Stimulated activated CD8-positive, alpha-beta memory T cell treated with anti-CD3 and anti-CD28 coated beads, Interleukin-2, amount 100 ng/mL, for 48 hours (primary cell): ENCODE measurements around the gene EP300.
"Not testable (repeated sequence)": the region's sequence is repeated elsewhere in the genome, so short reads cannot be mapped to it uniquely, and the experiment has no call there.

Experiments
- DNase-seq, 2 donors: peaks; one replicate each; pipeline ENCODE4 v3.0.0-alpha.2; 2020; ENCODE audit warnings: low read depth in 2 of 2

The EP300 gene

DNA sequence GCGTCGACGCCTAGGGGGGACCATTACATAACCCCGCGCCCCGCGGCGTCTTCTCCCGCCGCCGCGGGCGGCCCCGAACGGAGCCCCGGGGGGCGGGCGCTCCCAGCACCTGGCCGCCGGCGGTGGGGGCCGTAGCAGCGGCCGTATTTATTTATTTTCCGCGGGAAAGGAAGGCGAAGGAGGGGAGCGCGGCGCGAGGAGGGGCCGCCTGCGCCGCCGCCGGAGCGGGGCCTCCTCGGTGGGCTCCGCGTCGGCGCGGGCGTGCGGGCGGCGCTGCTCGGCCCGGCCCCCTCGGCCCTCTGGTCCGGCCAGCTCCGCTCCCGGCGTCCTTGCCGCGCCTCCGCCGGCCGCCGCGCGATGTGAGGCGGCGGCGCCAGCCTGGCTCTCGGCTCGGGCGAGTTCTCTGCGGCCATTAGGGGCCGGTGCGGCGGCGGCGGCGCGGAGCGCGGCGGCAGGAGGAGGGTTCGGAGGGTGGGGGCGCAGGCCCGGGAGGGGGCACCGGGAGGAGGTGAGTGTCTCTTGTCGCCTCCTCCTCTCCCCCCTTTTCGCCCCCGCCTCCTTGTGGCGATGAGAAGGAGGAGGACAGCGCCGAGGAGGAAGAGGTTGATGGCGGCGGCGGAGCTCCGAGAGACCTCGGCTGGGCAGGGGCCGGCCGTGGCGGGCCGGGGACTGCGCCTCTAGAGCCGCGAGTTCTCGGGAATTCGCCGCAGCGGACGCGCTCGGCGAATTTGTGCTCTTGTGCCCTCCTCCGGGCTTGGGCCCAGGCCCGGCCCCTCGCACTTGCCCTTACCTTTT lies at the start of gene EP300:
Gene EP300 (plus strand): TSS at position 570 of the 795 bp plus-strand sequence. CDS start 413 bp downstream, outside the sequence.
- peak; percentile 67 to 75 for DNase-seq

GRCh38 chr22:41043722-41044121 lies 48.7 kb upstream of the EP300 start:
- DNase-seq = no peak

DNA sequence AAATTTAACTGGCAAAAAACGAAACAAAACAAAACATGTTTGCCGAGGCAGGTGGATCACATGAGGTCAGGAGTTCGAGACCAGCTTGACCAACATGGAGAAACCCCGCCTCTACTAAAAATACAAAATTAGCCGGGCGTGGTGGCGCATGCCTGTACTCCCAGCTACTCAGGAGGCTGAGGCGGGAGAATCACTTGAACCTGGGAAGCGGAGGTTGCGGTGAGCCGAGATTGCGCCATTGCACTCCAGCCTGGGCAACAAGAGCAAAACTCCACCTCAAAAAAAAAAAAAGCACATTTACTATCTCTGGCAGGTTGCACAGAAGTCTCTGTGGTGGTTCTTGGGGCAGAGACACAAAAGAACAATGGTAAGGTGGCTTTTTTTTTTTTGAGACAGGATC lies 46.8 kb upstream of the EP300 start:
- not testable (repeated sequence) for DNase-seq

GRCh38 chr22:41047801-41048211 lies 44.6 kb upstream of the EP300 start:
- DNase-seq = no peak

DNA sequence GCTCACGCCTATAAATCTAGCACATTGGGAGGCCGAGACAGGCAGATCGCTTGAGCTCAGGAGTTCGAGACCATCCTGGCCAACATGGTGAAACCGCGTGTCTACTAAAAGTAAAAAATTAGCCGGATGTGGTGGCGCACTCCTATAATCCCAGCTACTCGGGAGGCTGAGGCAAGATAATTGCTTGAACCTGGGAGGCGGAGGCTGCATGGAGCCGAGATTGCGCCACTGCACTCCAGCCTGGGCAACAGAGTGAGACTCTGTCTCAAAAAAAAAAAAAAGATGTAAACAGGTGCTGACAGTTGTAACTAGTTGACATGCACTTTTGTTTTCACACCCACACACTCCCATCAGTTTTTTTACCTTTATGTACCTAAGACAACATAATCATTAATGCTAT lies 44.0 kb upstream of the EP300 start:
- DNase-seq = not testable (repeated sequence)

DNA sequence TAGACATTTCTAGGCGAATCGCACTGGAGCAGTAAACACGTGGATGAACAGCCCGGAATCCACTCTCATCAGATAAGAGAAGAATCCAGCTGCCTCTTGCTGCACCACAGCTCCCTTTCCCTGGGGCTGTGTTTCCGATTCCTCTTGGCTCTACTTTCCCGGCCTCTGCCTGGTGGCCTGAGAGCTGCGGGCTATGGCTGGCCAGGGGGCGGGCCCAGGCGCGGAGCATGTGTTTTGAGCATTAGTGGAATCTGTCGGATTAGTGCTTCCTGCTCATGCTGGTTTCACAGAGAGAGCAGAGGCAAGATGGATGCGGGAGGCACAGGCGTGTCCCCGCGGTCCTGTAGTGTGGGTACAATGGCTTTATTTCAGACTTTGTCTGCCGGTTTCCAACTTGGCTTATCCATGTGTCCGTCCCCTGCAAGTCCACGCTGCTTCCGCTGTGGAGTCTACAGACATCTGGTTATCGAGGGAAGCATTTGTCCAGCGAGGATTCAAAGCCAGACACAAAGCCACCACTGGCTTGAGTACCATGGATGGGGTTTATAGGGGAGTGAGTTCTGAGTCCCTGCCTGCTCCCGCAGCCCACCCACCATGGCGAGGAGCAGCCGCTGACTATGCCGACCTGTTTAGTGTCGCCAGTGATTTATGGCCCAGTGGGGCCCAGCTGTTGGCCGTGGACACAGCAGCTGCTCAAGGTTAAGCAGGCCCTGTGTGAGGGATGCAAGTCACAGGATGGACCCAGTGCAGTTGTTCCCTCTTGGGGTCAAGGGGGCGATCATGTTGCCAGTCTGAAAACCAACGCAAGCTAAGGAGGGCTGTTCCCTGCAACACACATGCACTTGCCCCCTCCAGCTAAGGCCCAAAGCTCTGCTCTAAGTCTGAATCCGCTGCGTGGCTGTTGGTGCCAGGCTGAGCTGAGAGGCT lies 43.3 kb upstream of the EP300 start:
- no peak for DNase-seq

DNA sequence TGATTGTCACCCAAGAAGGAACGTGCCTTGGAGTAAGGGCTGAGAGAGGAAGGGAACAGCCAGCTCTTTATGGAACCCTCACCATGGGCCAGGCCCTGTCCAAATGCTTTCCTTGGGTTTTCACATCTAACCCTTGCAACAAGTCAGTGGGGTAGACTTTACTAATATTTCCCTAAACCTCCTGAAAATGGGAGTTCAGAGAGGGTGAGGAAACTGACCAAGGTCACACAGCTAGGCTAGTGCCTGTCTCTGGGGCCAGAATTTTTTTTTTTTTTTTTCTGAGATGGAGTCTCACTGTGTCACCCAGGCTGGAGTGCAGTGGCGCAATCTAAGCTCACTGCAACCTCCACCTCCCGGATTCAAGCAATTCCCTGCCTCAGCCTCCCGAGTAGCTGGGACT lies 42.6 kb upstream of the EP300 start:
- DNase-seq = not testable (repeated sequence)

GRCh38 chr22:41050883-41051282 lies 41.5 kb upstream of the EP300 start:
- DNase-seq = no peak

DNA sequence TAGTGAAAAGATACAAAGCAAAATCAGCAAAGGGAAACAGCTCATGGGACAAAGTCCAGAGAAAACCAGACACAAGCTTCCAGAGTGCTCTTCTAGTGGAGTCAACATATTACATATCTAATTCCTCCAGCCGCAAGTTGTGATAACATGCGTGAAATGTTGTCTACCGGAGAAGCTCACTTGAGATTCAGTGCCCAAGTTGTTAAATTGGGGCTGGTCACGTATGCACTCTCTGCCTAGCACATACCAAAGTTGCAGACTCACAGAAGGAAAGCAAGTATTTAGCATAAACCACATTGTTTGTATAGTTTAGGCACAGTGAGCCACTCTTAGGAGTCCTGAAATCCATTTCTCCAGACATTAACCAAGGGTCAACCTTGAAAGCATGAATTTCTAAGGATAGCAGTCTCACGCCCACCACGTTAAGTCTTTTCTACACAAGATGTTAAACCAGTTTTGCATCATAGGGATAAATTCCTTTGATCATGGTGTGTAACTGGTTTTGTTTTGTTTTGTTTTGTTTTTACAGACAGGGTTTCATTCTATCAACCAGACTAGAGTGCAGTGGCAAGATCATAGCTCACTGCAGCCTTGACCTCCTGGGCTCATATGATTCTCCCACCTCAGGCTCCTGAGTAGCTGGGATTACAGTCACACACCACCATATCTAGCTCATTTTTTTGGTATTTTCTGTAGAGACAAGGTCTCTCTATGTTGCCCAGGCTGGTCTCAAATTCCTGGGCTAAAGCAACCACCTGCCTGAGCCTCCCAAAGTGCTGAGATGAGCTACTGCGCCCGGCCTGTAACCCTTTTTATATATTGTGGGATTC lies 39.5 kb upstream of the EP300 start:
- no peak for DNase-seq

GRCh38 chr22:41057076-41057475 lies 35.3 kb upstream of the EP300 start:
- no peak for DNase-seq

DNA sequence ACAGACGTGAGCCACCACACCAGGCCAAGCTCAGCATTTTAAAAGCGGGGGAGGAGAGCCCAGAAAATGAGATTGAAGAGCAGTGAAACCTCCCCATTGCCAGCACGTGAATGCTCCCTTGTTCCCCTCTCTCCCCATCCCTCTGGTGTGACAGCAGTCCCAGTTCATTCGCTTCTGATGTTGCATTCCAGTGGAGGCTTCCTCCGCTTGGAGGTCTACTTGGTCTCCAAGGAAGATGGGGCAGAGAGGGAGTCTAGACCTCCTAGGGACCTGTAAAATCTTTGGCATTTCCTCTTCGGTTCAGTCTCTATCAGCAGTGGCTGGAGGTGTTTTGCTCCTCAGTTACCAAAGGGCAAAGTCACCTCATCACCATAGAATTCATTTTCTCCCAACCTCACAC lies 30.2 kb upstream of the EP300 start:
- no peak for DNase-seq

DNA sequence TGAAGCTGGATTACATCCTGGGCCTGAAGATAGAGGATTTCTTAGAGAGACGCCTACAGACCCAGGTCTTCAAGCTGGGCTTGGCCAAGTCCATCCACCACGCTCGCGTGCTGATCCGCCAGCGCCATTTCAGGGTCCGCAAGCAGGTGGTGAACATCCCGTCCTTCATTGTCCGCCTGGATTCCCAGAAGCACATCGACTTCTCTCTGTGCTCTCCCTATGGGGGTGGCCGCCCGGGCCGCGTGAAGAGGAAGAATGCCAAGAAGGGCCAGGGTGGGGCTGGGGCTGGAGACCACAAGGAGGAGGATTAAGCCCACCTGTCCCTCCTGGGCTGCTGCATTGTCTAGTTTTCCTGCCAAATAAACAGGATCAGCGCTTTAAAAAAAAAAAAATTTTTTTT lies 28.1 kb upstream of the EP300 start:
- DNase-seq = not testable (repeated sequence)

DNA sequence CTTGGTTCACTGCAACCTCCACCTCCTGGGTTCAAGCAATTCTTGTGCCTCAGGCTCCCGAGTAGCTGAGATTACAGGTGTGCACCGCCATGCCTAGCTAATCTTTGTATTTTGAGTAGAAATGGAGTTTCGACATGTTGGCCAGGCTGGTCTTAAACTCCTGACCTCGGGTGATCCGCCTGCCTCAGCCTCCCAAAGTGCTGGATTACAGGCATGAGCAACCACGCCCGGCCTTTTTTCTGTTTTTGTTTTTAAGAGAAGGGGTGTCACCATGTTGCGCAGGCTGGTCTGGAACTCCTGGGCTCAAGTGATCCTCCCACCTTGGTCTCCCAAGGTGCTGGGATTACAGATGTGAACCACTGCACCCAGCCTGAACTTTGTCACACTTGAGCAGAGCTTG lies 26.1 kb upstream of the EP300 start:
- not testable (repeated sequence) for DNase-seq

- not testable (repeated sequence) for DNase-seq
These were observed 24.4 kb upstream of the EP300 start for GRCh38 chr22:41067968-41068367.

GRCh38 chr22:41070665-41071331 lies 21.6 kb upstream of the EP300 start:
- no peak for DNase-seq

DNA sequence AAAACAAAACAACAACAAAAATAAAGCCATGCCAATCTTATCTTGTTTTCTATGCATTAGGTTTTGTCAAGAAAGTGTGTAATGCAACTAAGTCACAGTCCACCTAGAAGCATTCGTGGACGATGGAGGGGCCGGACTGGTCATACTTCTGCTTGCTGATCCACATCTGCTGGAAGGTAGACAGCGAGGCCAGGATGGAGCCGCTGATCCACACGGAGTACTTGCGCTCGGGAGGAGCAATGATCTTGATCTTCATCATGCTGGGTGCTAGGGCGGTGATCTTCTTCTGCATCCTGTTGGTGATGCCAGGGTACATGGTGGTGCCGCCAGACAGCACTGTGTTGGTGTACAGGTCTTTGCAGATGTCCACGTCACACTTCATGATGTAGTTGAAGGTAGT lies 18.3 kb upstream of the EP300 start:
- DNase-seq = no peak

DNA sequence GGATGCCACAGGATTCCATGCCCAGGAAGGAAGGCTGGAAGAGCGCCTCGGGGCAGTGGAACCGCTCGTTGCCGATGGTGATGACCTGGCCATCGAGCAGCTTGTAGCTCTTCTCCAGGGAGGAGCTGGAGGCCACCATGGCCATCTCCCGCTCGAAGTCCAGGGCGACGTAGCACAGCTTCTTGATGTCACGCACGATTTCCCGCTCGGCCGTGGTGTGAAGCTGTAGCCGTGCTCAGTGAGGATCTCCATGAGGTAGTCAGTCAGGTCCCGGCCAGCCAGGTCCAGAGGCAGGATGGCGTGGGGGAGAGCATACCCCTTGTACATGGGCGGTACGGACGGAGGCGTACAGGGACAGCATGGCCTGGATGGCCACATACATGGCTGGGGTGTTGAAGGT lies 17.9 kb upstream of the EP300 start:
- no peak for DNase-seq

DNA sequence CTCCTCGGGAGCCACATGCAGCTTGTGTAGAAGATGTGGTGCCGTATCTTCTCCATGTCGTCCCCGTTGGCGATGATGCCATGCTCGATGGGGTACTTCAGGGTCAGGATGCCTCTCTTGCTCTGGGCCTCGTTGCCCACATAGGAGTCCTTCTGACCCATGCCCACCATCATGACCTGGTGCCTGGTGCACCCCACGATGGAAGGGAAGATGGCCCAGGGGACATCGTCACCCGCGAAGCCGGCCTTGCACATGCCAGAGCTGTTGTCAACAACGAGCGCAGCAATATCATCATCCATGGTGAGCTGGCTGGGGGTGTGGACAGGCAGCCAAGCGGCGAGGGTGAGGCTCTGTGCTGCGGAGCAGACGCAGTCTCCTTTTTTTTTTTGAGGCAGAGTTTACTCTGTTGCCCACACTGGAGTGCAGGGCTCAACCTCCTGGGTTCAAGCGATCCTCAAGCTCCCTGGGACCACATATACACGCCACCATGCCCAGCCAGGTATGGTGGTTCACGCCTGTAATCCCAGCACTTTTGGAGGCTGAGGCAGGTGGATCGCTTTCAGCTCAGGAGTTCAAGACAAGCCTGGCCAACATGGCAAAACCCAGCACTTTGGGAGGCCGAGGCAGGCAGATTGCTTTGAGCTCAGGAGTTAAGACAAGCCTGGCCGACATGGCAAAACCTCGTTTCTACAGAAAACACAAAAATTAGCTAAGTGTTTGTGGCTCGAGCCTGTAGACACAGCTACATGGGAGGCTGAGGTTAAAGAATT lies 17.3 kb upstream of the EP300 start:
- DNase-seq = no peak

DNA sequence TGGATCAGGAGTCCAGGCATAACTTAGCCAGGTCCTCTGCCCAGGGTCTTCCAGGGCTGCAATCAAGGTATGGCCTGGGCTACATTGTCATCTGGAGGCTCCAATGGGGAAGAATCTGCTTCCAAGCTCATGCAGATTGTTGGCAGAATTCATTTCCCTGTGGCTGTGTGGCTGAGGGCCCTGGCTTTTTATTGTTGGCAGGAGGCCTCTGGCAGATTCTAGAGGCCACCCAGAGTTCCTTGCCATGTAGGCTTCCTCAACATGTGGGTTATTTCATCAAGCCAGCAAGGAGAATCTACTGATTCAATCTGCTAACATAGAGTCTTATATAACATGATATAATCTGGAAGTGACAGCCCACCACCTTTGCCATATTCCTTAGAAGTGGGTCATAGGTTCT lies 16.4 kb upstream of the EP300 start:
- no peak for DNase-seq

GRCh38 chr22:41076857-41077256 lies 15.5 kb upstream of the EP300 start:
- no peak for DNase-seq

DNA sequence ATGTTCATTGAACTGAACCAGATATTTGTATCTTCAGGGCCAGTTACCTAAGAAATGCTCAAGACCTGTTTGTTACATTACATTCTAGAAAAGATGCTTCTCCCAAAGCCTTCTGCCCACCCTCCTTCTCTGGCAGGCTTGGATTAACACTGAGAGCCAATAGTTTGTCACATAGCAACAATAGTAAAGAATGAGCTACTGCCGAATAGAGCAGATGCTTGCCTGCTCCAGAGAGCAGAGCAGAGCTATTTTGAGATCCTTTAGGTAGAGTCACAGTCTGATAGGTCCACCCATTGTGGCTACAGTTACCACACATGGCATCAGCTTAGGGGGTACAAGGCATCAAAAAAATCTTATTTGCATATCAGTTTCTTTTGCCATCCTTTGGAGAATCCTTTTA lies 13.5 kb upstream of the EP300 start:
- DNase-seq = no peak
